Measurements from ENCODE around the gene SNW1. TPM values are rescaled to one million over a fixed set of nuclear protein-coding genes. Genes with fewer than 3 reads are reported as not detected.
"Not testable (repeated sequence)": the region's sequence is repeated elsewhere in the genome, so short reads cannot be mapped to it uniquely, and the experiment has no call there.

SNW1 gene
- total and polyA plus RNA-seq, 2 donors (not counting 1 experiment from before 2014, with no cell fraction given), result 57.0 to 60.2 TPM

DNA sequence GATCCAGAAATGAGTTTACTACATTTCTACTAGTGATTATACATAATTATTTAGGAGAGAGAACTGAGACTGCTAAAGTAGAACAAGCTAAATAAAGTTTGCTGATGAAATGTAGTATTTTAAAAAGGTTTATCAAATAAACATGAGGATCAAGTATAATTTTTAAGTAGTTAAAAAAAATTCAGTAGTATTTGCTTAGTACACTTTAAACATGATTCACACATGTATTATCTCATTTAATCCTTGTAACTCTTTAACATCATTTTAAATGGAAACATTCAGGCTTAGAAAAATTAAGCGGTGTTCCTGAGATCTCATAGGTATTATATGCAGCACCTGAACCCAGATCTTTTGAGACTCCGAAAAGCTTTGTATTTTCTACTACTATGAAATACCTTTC, 8.7 kb downstream of the SNW1 start:
- Histone ChIP-seq H3K9ac (ENCODE audit: insufficient read depth, low read length) (no peak overlapping the region), H3K9me3 (ENCODE audit: control insufficient read depth, insufficient read depth, low read depth, low read length) (no peaks in the 10 kb centered on the region), H3K27me3 (ENCODE audit: control insufficient read depth, insufficient read depth, low read length) (no peaks in the 10 kb centered on the region), H3K36me3 (ENCODE audit: control insufficient read depth, insufficient read depth, low read length) (peaks cover 5% of the 10 kb centered on the region), H2AFZ (ENCODE audit: low read length) (no peak overlapping the region), H3K79me2 (ENCODE audit: control insufficient read depth, insufficient read depth, low read length) (peaks cover 22% of the 10 kb centered on the region), H3K27ac (ENCODE audit: insufficient read depth, low read length) (no peak overlapping the region), H3K4me1 (ENCODE audit: control insufficient read depth, extremely low read depth, insufficient read depth, low read length) (no peaks in the 10 kb centered on the region), H3K4me3 (replicated peaks in 1 of 4; ENCODE audit: control extremely low read depth in 1 of 4, insufficient read depth in 1 of 4, low read depth in 3 of 4, low read length in 4 of 4) (no peak overlapping the region), H3K4me2 (ENCODE audit: extremely low read depth, insufficient read depth, low read length) (no peak overlapping the region), H4K20me1 (ENCODE audit: control insufficient read depth, extremely low read depth, insufficient read depth, low read length) (no peaks in the 10 kb centered on the region)
- DNase-seq (ENCODE audit: low read depth in 2 of 2), result no peak
- no peak for TF ChIP-seq EZH2 (IDR thresholded peaks at IDR 0.05; ENCODE audit: low read length, missing control alignments)
- TF ChIP-seq, protein P1, sequence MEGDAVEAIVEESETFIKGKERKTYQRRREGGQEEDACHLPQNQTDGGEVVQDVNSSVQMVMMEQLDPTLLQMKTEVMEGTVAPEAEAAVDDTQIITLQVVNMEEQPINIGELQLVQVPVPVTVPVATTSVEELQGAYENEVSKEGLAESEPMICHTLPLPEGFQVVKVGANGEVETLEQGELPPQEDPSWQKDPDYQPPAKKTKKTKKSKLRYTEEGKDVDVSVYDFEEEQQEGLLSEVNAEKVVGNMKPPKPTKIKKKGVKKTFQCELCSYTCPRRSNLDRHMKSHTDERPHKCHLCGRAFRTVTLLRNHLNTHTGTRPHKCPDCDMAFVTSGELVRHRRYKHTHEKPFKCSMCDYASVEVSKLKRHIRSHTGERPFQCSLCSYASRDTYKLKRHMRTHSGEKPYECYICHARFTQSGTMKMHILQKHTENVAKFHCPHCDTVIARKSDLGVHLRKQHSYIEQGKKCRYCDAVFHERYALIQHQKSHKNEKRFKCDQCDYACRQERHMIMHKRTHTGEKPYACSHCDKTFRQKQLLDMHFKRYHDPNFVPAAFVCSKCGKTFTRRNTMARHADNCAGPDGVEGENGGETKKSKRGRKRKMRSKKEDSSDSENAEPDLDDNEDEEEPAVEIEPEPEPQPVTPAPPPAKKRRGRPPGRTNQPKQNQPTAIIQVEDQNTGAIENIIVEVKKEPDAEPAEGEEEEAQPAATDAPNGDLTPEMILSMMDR (conservative IDR thresholded peaks at IDR 0.05 in 1 of 2, IDR thresholded peaks at IDR 0.05 in 1 of 2; ENCODE audit: low read depth in 1 of 2, low read length in 2 of 2), result no peak

DNA sequence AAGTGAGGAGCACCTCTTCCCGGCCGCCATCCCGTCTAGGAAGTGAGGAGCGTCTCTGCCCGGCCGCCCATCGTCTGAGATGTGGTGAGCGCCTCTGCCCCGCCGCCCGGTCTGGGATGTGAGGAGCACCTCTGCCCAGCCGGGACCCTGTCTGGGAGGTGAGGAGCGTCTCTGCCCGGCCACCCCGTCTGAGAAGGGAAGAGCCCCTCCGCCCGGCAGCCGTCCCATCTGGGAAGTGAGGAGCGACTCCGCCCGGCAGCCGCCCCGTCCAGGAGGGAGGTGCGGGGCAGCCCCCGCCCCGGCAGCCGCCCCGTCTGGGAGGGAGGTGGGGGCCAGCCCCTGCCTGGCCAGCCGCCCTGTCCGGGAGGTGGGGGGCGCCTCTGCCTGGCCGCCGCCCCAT, 13.5 kb downstream of the SNW1 start:
- H3K9ac ChIP-seq (ENCODE audit: insufficient read depth, low read length); H3K27me3 ChIP-seq (ENCODE audit: control insufficient read depth, insufficient read depth, low read length); H3K9me3 ChIP-seq (ENCODE audit: control insufficient read depth, insufficient read depth, low read depth, low read length); H3K36me3 ChIP-seq (ENCODE audit: control insufficient read depth, insufficient read depth, low read length); H2AFZ ChIP-seq (ENCODE audit: low read length); H3K4me1 ChIP-seq (ENCODE audit: control insufficient read depth, extremely low read depth, insufficient read depth, low read length); H3K4me2 ChIP-seq (ENCODE audit: extremely low read depth, insufficient read depth, low read length); H3K79me2 ChIP-seq (ENCODE audit: control insufficient read depth, insufficient read depth, low read length); H4K20me1 ChIP-seq (ENCODE audit: control insufficient read depth, extremely low read depth, insufficient read depth, low read length); H3K4me3 ChIP-seq (replicated peaks in 1 of 4; ENCODE audit: control extremely low read depth in 1 of 4, insufficient read depth in 1 of 4, low read depth in 3 of 4, low read length in 4 of 4); DNase-seq (ENCODE audit: low read depth in 2 of 2); H3K27ac ChIP-seq (ENCODE audit: insufficient read depth, low read length): not testable (repeated sequence)

DNA sequence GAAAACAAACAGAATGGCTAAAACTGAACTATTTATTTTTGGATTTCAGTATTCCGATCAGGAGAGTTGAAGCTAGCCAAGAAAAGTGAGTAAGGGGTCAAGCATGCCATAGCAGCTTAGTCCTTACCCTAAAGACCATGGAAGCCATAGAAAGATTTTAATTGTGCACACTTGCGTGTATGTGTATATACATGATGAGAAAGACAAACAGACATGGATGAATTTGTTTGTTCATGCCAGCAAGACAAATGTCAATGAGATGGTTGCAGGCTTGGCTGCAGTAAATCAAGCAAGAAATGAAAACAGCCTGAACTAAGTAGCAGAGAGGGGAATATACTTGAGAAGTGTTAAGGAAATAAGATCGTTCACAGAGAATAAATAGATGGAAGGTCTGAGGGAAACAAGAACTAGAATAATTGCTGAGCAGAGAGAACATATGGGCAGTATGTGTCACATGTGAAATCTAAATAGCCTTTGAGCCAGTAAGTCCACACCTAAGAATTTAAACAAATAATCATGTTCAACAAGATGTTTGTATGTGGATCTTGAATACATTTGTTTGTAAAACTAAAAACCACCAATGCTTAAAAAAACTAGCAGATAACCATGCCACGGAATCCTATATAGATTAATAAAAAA, 14.8 kb downstream of the SNW1 start:
- Histone ChIP-seq H3K27me3 (ENCODE audit: control insufficient read depth, insufficient read depth, low read length) (no peaks in the 10 kb centered on the region), H3K4me1 (ENCODE audit: control insufficient read depth, extremely low read depth, insufficient read depth, low read length) (no peaks in the 10 kb centered on the region), H3K27ac (ENCODE audit: insufficient read depth, low read length) (no peak overlapping the region), H3K9me3 (ENCODE audit: control insufficient read depth, insufficient read depth, low read depth, low read length) (no peaks in the 10 kb centered on the region), H3K79me2 (ENCODE audit: control insufficient read depth, insufficient read depth, low read length) (peaks cover 2% of the 10 kb centered on the region), H3K4me2 (ENCODE audit: extremely low read depth, insufficient read depth, low read length) (no peak overlapping the region), H4K20me1 (ENCODE audit: control insufficient read depth, extremely low read depth, insufficient read depth, low read length) (no peaks in the 10 kb centered on the region), H3K4me3 (replicated peaks in 1 of 4; ENCODE audit: control extremely low read depth in 1 of 4, insufficient read depth in 1 of 4, low read depth in 3 of 4, low read length in 4 of 4) (no peak overlapping the region), H2AFZ (ENCODE audit: low read length) (no peak overlapping the region), H3K9ac (ENCODE audit: insufficient read depth, low read length) (no peak overlapping the region), H3K36me3 (ENCODE audit: control insufficient read depth, insufficient read depth, low read length) (peaks cover 5% of the 10 kb centered on the region)
- DNase-seq (ENCODE audit: low read depth in 2 of 2), result no peak
- TF ChIP-seq, protein P1 (conservative IDR thresholded peaks at IDR 0.05 in 1 of 2, IDR thresholded peaks at IDR 0.05 in 1 of 2; ENCODE audit: low read depth in 1 of 2, low read length in 2 of 2), result no peak
- TF ChIP-seq EZH2 (IDR thresholded peaks at IDR 0.05; ENCODE audit: low read length, missing control alignments), result no peak

Data from fibroblast of lung (primary cell).